IMR-90 (cell line): Measurements from ENCODE around the gene RASAL1. TPM values are rescaled to one million over a fixed set of nuclear protein-coding genes. Genes with fewer than 3 reads are reported as not detected.

Experiments used
- ATAC-seq: fragments of 200-7000 bp; cut with Tn5 transposase; 2 replicates; pipeline ENCODE4 v1.9.1; 2020; ENCODE audit warnings: low read depth, mild to moderate bottlenecking, moderate library complexity
- BruUV-seq: library from RNA; stranded (reverse); fragments of 400-500 nt; replicated peaks from 2 replicates; lab custom pipeline; 2021; lab: Mats Ljungman, UMichigan
- CTCF ChIA-PET: fragments of 300-600 bp; formaldehyde crosslinking; extraction: SDS; loops from one replicate; lab custom pipeline; 2021; ENCODE audit warnings: antibody characterized with exemption; lab: Yijun Ruan, JAX
- POLR2A ChIA-PET: fragments of 300-600 bp; sonication (Branson Sonifier 250); formaldehyde crosslinking; loops from one replicate; lab custom pipeline; 2022; ENCODE audit warnings: antibody characterized with exemption; ENCODE audit not compliant: unreplicated experiment; lab: Charles Lee
- DNase-seq: peaks from one replicate; pipeline ENCODE4 v3.0.0; 2013
- H2AFZ ChIP-seq: replicated peaks from 2 replicates; pipeline ENCODE3; 2013; ENCODE audit warnings: low read length, mild to moderate bottlenecking; ENCODE audit not compliant: poor library complexity
- H2AK5ac ChIP-seq: 2 replicates; pipeline ENCODE4 v1.6.1; 2013; ENCODE audit warnings: low read depth, low read length, inconsistent platforms
- H2AK9ac ChIP-seq: replicated peaks from 2 replicates; pipeline ENCODE3; 2013; ENCODE audit warnings: mild to moderate bottlenecking, low read depth, low read length, moderate library complexity; ENCODE audit not compliant: poor library complexity
- H2BK120ac ChIP-seq: 2 replicates; pipeline ENCODE4 v1.6.1; 2013; ENCODE audit warnings: low read depth, low read length, inconsistent platforms
- H2BK15ac ChIP-seq: 3 replicates; pipeline ENCODE4 v1.6.1; 2013; ENCODE audit warnings: low read depth, low read length, inconsistent platforms
- H2BK20ac ChIP-seq: 2 replicates; pipeline ENCODE4 v1.6.1; 2013; ENCODE audit warnings: low read depth, mild to moderate bottlenecking, inconsistent platforms, low read length, moderate library complexity
- H2BK5ac ChIP-seq: 2 replicates; pipeline ENCODE4 v1.6.1; 2013; ENCODE audit warnings: mild to moderate bottlenecking, low read depth, low read length, inconsistent platforms; ENCODE audit not compliant: poor library complexity, severe bottlenecking
- H3K14ac ChIP-seq: replicated peaks from 2 replicates; pipeline ENCODE4 v1.6.1; 2013; ENCODE audit warnings: low read depth, low read length, inconsistent platforms
- H3K18ac ChIP-seq: 2 replicates; pipeline ENCODE4 v1.6.1; 2013; ENCODE audit warnings: low read depth, low read length, control low read depth
- H3K23ac ChIP-seq: 2 replicates; pipeline ENCODE4 v1.6.1; 2013; ENCODE audit warnings: low read depth, low read length, inconsistent platforms
- H3K27ac ChIP-seq: 2 replicates; pipeline ENCODE4 v1.5.1; 2013; ENCODE audit warnings: mild to moderate bottlenecking, control low read depth, low read length; ENCODE audit not compliant: insufficient read depth
- H3K27me3 ChIP-seq: 2 replicates; pipeline ENCODE4 v1.6.1; 2013; ENCODE audit warnings: low read length; ENCODE audit not compliant: control insufficient read depth, insufficient read depth
- H3K36me3 ChIP-seq: 2 replicates; pipeline ENCODE4 v1.6.1; 2013; ENCODE audit warnings: low read length, mixed read lengths; ENCODE audit not compliant: control insufficient read depth, insufficient read depth
- H3K4ac ChIP-seq: 2 replicates; pipeline ENCODE4 v1.6.1; 2013; ENCODE audit warnings: low read depth, low read length, inconsistent platforms
- H3K4me1 ChIP-seq: 2 replicates; pipeline ENCODE4 v1.6.1; 2013; ENCODE audit warnings: low read length, mixed read lengths; ENCODE audit not compliant: control insufficient read depth, insufficient read depth
- H3K4me2 ChIP-seq: 2 replicates; pipeline ENCODE4 v1.6.1; 2013; ENCODE audit warnings: low read depth, mild to moderate bottlenecking, control low read depth, low read length, moderate library complexity
- H3K4me3 ChIP-seq: 2 replicates; pipeline ENCODE4 v1.5.1; 2013; ENCODE audit warnings: low read depth, mild to moderate bottlenecking, control low read depth, low read length, moderate library complexity; ENCODE audit not compliant: insufficient read depth
- H3K56ac ChIP-seq: 2 replicates; pipeline ENCODE4 v1.6.1; 2013; ENCODE audit warnings: low read length, inconsistent platforms; ENCODE audit not compliant: insufficient read depth; ENCODE audit errors: extremely low read depth
- H3K79me1 ChIP-seq, 2 experiments: 2 replicates each; pipeline ENCODE4 v1.6.1; 2013; ENCODE audit warnings: low read length in 2 of 2, inconsistent platforms in 1 of 2, low read depth in 1 of 2
- H3K9ac ChIP-seq: 2 replicates; pipeline ENCODE4 v1.6.1; 2013; ENCODE audit warnings: low read depth, low read length, control low read depth
- H3K9me1 ChIP-seq: 2 replicates; pipeline ENCODE4 v1.6.1; 2013; ENCODE audit warnings: low read length, inconsistent platforms; ENCODE audit not compliant: insufficient read depth
- H3K9me3 ChIP-seq: 2 replicates; pipeline ENCODE4 v1.6.1; 2013; ENCODE audit warnings: low read length; ENCODE audit not compliant: control insufficient read depth, insufficient read depth
- H4K20me1 ChIP-seq: 2 replicates; pipeline ENCODE4 v1.6.1; 2013; ENCODE audit warnings: low read length, inconsistent platforms; ENCODE audit not compliant: insufficient read depth
- H4K5ac ChIP-seq: 2 replicates; pipeline ENCODE4 v1.6.1; 2013; ENCODE audit warnings: mild to moderate bottlenecking, low read depth, low read length, control low read depth
- H4K8ac ChIP-seq, 2 experiments: 2 replicates each; pipeline ENCODE4 v1.6.1; 2013; ENCODE audit warnings: low read depth in 2 of 2, low read length in 2 of 2, control low read depth in 1 of 2, inconsistent platforms in 1 of 2
- H4K91ac ChIP-seq: 2 replicates; pipeline ENCODE4 v1.6.1; 2013; ENCODE audit warnings: low read depth, low read length, inconsistent platforms; ENCODE audit not compliant: insufficient read depth
- BHLHE40 ChIP-seq: fragments of 150-350 bp; IDR thresholded peaks from 2 replicates; pipeline ENCODE4 v1.6.1; 2016; ENCODE audit warnings: mild to moderate bottlenecking, low read depth, low read length
- CEBPB ChIP-seq: IDR thresholded peaks from 2 replicates; pipeline ENCODE4 v1.6.1; 2012; ENCODE audit warnings: low read depth, low read length, improper control_type of control experiment
- CHD1 ChIP-seq: IDR thresholded peaks from 2 replicates; pipeline ENCODE4 v1.6.1; 2012; ENCODE audit warnings: low read depth, low read length, improper control_type of control experiment
- FOS ChIP-seq: fragments of 150-350 bp; IDR thresholded peaks from 2 replicates; pipeline ENCODE4 v1.6.1; 2016; ENCODE audit warnings: low read depth, low read length
- MAFK ChIP-seq: IDR thresholded peaks from 2 replicates; pipeline ENCODE4 v1.6.1; 2012; ENCODE audit warnings: low read depth, low read length, improper control_type of control experiment
- MAZ ChIP-seq: IDR thresholded peaks from 2 replicates; pipeline ENCODE4 v1.6.1; 2012; ENCODE audit warnings: low read depth, mild to moderate bottlenecking, low read length, improper control_type of control experiment, moderate library complexity, borderline replicate concordance
- MXI1 ChIP-seq: IDR thresholded peaks from 2 replicates; pipeline ENCODE4 v1.6.1; 2012; ENCODE audit warnings: low read depth, mild to moderate bottlenecking, low read length, moderate library complexity, borderline replicate concordance
- NFE2L2 ChIP-seq: fragments of 150-350 bp; IDR thresholded peaks from 2 replicates; pipeline ENCODE4 v1.6.1; 2016; ENCODE audit warnings: low read depth, mild to moderate bottlenecking, low read length
- POLR2A ChIP-seq: IDR thresholded peaks from 2 replicates; pipeline ENCODE4 v1.6.1; 2012; ENCODE audit warnings: mild to moderate bottlenecking, low read depth, low read length
- RCOR1 ChIP-seq: IDR thresholded peaks from 2 replicates; pipeline ENCODE4 v1.6.1; 2012; ENCODE audit warnings: mild to moderate bottlenecking, low read length, improper control_type of control experiment; ENCODE audit not compliant: insufficient replicate concordance
- RFX5 ChIP-seq: IDR thresholded peaks from 2 replicates; pipeline ENCODE4 v1.8.0; 2012; ENCODE audit warnings: low read depth, mild to moderate bottlenecking, low read length, moderate library complexity
- SMC3 ChIP-seq: fragments of 150-350 bp; IDR thresholded peaks from 2 replicates; pipeline ENCODE4 v1.6.1; 2016; ENCODE audit warnings: low read depth, mild to moderate bottlenecking, antibody characterized with exemption, low read length, moderate library complexity
- WGBS, 2 experiments: methylation state at CpG; one replicate each; pipeline versions ENCODE4 v1.1.5 to v1.1.7; 2013; ENCODE audit warnings: missing lambda C conversion rate in 2 of 2; ENCODE audit not compliant: insufficient read length in 1 of 2; ENCODE audit errors: extremely low coverage in 2 of 2; 5-methylcytosine and 5-hydroxymethylcytosine counted together
- dilution Hi-C: fragments of 300-500 bp; cut with HindIII; formaldehyde crosslinking; loops from one replicate; pipeline ENCODE4 v1.14.3; 2018; ENCODE audit warnings: low sequenced_read_pairs; ENCODE audit not compliant: unreplicated experiment
- in situ Hi-C: fragments of 300-500 bp; cut with MboI; formaldehyde crosslinking; loops from 3 replicates; pipeline ENCODE4 v1.14.3; 2019; ENCODE audit warnings: low sequenced_read_pairs, inconsistent platforms, mixed read lengths
- intact Hi-C: fragments of 100-400 bp; cut with micrococcal nuclease; formaldehyde crosslinking; loops from 2 replicates; pipeline ENCODE4 v1.10.0; 2022
- polyA plus RNA-seq, 3 experiments: library from polyadenylated mRNA; depleted of rRNA; stranded (reverse); fragments of >200 nt; gene quantifications; 2 replicates each; pipeline ENCODE4 v1.2.3, GENCODE V29; 2012; ENCODE audit warnings: low replicate concordance in 1 of 3
- total RNA-seq: library from RNA; depleted of rRNA; stranded (reverse); fragments of >200 nt; gene quantifications from 2 replicates; pipeline ENCODE4 v1.2.3, GENCODE V29; 2012
- TF ChIP-seq, protein P1 (sequence below): fragments of 150-350 bp; IDR thresholded peaks from 2 replicates; pipeline ENCODE4 v1.6.1; 2017; ENCODE audit warnings: mild to moderate bottlenecking, antibody characterized with exemption, low read length, low read depth
- TF ChIP-seq, protein P2 (sequence below): fragments of 150-350 bp; IDR thresholded peaks from 2 replicates; pipeline ENCODE4 v1.6.1; 2016; ENCODE audit warnings: low read depth, mild to moderate bottlenecking, low read length, moderate library complexity, borderline replicate concordance

RASAL1 gene
- total and polyA plus RNA-seq, 2 of the 4 experiments (the other 2 are of a cell fraction), result not detected

DNA sequence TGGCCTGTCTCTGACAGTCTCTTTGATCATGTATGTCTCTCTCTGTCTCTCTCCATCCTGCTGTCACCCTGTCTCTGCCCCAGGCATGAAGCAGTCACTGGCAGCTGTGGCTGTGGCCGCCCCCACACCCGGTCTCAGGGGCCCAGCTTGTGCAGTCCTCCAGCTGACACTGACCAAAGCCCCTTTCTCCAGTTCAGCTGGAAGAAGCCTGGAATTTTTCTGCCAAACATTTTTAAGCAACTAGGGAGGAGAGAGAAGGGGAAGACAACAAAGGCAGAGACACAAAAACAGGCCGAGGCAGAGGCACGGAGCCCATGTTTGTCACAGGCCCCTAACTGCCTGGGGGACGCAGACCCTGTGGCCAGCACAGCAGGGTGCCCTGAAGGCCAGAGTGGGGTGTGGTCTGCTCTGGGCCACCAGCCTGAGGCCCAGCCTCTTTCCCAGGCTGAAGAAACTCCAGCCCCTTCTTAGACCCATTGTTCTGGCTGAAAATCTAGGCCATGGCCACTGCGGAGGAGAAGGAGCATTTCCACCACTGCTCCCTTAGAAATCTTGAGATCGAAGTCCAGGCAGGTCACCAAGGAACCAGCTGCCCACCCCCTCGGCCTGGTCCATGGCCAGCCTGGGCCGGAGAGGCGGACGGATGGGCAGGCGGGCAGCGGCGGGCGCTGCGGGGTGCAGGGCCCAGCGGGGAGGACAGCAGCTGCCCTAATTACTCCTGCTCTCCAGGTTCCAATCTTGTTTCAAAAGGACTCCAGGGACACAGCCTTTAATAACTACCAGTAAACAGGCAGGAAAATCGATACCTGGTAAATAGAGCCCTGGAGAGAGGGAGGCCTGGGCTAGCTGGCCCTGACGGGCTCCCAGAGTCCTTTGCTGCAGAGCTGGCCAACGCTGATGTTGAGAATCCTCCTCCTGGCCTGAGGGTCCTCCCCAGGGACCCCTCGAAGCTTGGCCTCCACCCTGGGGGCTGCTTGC is 64.1 kb downstream of the RASAL1 start:
- in situ Hi-C loops (no loop called here), dilution Hi-C loops (no loop called here), intact Hi-C loops (no loop called here)
- H2AFZ ChIP-seq, result no peak overlapping the region
- no peak overlapping the region for H3K27ac ChIP-seq
- no peaks in the 10 kb centered on the region for H3K79me1 ChIP-seq
- no peaks in the 10 kb centered on the region for H3K9me3 ChIP-seq
- POLR2A ChIA-PET, result no interaction called here
- H4K5ac ChIP-seq, result no peak overlapping the region
- H3K18ac ChIP-seq, result no peak overlapping the region
- H2BK5ac ChIP-seq, result no peak overlapping the region
- H3K36me3 ChIP-seq, result no peaks in the 10 kb centered on the region
- DNase-seq (no peak), ATAC-seq (no peak)
- TF ChIP-seq CHD1 (no peak), MAZ (no peak), NFE2L2 (no peak), SMC3 (no peak), RCOR1 (no peak), MXI1 (no peak), POLR2A (no peak), FOS (no peak), RFX5 (no peak), MAFK (no peak), CEBPB (no peak), BHLHE40 (no peak)
- TF ChIP-seq, protein P1, sequence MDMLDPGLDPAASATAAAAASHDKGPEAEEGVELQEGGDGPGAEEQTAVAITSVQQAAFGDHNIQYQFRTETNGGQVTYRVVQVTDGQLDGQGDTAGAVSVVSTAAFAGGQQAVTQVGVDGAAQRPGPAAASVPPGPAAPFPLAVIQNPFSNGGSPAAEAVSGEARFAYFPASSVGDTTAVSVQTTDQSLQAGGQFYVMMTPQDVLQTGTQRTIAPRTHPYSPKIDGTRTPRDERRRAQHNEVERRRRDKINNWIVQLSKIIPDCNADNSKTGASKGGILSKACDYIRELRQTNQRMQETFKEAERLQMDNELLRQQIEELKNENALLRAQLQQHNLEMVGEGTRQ, result no peak
- TF ChIP-seq, protein P2, sequence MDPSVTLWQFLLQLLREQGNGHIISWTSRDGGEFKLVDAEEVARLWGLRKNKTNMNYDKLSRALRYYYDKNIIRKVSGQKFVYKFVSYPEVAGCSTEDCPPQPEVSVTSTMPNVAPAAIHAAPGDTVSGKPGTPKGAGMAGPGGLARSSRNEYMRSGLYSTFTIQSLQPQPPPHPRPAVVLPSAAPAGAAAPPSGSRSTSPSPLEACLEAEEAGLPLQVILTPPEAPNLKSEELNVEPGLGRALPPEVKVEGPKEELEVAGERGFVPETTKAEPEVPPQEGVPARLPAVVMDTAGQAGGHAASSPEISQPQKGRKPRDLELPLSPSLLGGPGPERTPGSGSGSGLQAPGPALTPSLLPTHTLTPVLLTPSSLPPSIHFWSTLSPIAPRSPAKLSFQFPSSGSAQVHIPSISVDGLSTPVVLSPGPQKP, result no peak
- H4K91ac ChIP-seq, result no peak overlapping the region
- H3K9ac ChIP-seq, result no peak overlapping the region
- no peaks in the 10 kb centered on the region for H3K4me1 ChIP-seq
- H2AK9ac ChIP-seq, result no peak overlapping the region
- WGBS, 2 experiments, result 0% methylated on average over 1 of the region's 21 CpGs; no CpG with 5 or more reads in 1 of the 2 experiments
- no peak overlapping the region for H3K4me2 ChIP-seq
- CTCF ChIA-PET, result no interaction called here
- no peak overlapping the region for H2BK20ac ChIP-seq
- no peak overlapping the region for H4K8ac ChIP-seq
- H3K27me3 ChIP-seq, result peaks cover 5% of the 10 kb centered on the region
- H3K4ac ChIP-seq, result no peak overlapping the region
- H2BK120ac ChIP-seq, result no peak overlapping the region
- no peaks in the 10 kb centered on the region for H3K9me1 ChIP-seq
- H3K14ac ChIP-seq, result no peak overlapping the region
- H3K4me3 ChIP-seq, result no peak overlapping the region
- BruUV-seq, result no TSS peak
- H2BK15ac ChIP-seq, result no peak overlapping the region
- no peaks in the 10 kb centered on the region for H4K20me1 ChIP-seq
- no peak overlapping the region for H3K56ac ChIP-seq
- H2AK5ac ChIP-seq, result no peak overlapping the region
- no peak overlapping the region for H3K23ac ChIP-seq
